ENCODE measurements around the gene DHRS3. TPM values are rescaled to one million over a fixed set of nuclear protein-coding genes. Genes with fewer than 3 reads are reported as not detected.

Gene DHRS3
- total RNA-seq, 2 experiments from 2014 or later, result 45.5 to 45.7 TPM

DNA sequence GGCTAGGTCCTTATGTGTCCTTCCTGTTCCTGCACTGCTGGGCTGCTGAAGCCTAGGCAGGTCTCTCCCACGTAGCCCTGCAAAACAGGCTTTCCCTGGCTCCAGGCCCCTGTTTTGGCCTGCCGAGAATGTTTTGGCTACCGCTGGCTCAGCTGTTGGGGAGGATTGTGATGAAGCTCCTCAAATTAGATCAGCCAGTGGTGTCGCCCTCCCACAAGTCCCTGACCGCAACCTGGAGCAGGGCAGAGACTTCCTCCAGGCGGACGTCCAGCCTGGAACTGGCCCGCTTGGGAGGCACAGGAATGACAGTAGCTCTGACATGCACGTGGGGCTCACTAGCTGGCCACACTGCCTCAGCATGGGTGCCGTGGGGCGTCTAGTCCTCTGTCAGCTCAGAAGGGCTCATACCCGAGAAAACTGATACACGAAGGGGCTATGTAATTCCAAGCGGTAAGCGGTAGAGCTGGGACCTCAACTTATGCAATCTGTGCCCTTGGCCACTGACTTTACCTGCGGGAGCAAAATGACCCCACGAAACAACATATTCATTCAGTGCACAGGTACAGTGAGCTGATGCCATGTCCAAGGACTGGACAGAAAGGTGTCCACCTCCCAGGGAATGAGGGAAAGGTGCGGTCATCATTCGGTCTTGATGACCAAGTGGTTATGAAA, 26.6 kb downstream of the DHRS3 start:
- Mint-ChIP-seq H3K36me3 (ENCODE audit: low read depth) (peaks cover 10% of the 10 kb centered on the region), H3K4me1 (ENCODE audit: low read depth) (peaks cover 31% of the 10 kb centered on the region), H3K9me3 (no peaks in the 10 kb centered on the region), H3K27ac (no peak overlapping the region), H3K4me3 (no peak overlapping the region), H3K27me3 (ENCODE audit: low read depth) (no peaks in the 10 kb centered on the region)
- intact Hi-C loops (cut with micrococcal nuclease), result no loop called here
- CTCF ChIA-PET, result interaction anchor here (0.6 to 1.6 kb wide), 3 partner anchors 10 to 74 kb away, joined by 3 to 4 read pairs (median 3); no protein-coding TSS in a partner anchor
- DNase-seq, result no peak

DNA sequence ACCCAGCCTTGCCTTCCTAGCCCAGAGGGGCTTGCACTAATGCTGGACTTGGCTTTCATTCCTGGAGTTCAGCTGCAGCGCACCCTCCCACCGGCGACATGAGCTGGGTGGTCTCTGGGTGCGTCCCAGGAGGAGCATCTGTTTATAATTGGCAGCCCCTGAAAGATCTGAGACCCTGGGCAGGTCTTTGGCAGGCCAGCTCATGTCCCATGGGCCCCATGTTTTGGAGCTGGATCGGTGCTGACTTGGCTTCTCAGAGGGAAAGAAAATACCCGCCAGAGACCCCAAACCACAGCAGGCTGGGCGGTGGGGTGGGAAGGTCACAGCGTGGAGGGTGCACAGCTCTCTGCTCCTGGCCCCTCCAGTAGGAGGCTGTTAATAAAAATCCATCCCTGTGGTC, 29.3 kb downstream of the DHRS3 start:
- Mint-ChIP-seq H3K27me3 (ENCODE audit: low read depth) (no peaks in the 10 kb centered on the region), H3K36me3 (ENCODE audit: low read depth) (peaks cover 8% of the 10 kb centered on the region), H3K9me3 (no peaks in the 10 kb centered on the region), H3K4me3 (no peak overlapping the region), H3K27ac (no peak overlapping the region), H3K4me1 (ENCODE audit: low read depth) (peaks cover 17% of the 10 kb centered on the region)
- DNase-seq, result no peak
- intact Hi-C loops (cut with micrococcal nuclease), result no loop called here
- CTCF ChIA-PET, result no interaction called here

DNA sequence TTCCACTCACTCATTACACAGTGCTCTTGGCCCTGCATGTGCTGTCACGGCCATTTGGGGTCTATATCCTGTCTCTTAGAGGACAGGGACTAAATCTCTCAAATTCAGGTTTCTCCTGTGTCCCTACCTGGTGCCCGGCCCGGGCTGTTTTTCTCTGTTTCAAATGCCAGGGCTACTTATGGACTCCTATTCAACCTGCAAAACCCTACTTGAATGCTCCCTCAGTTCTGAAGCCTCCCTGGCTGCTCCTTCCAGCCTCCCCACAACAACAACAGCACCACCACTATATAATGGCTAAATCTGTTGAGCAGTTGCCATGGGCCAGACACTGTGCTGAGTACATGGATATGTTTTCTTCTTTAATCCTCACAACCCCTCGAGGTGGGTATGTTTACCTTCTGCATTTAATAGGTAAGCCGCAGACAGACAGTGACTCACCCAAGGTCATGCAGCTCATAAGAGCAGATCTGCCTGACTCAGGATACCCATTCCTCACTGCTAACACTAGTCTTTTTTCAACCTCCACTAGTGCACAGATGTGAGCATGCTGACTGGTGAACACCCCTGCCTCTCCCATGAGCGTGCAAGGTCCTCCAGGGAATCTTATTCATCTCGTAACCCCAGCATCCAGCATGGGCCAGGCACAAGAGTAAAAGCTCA, 29.9 kb downstream of the DHRS3 start:
- no peak for DNase-seq
- Mint-ChIP-seq H3K4me3 (no peak overlapping the region), H3K27ac (no peak overlapping the region), H3K4me1 (ENCODE audit: low read depth) (peaks cover 17% of the 10 kb centered on the region), H3K36me3 (ENCODE audit: low read depth) (peaks cover 8% of the 10 kb centered on the region), H3K9me3 (no peaks in the 10 kb centered on the region), H3K27me3 (ENCODE audit: low read depth) (no peaks in the 10 kb centered on the region)
- intact Hi-C loops (cut with micrococcal nuclease), result no loop called here
- CTCF ChIA-PET, result no interaction called here

GRCh38 chr1:12585951-12586942, 31.8 kb downstream of the DHRS3 start:
- no peak for DNase-seq
- CTCF ChIA-PET, result interaction anchor here (0.6 to 0.9 kb wide), 2 partner anchors 12 to 24 kb away, joined by 3 to 4 read pairs; no protein-coding TSS in a partner anchor
- no peak overlapping the region for H3K27ac Mint-ChIP-seq
- peaks cover 11% of the 10 kb centered on the region for H3K36me3 Mint-ChIP-seq (ENCODE audit: low read depth)
- intact Hi-C loops (cut with micrococcal nuclease), result no loop called here
- H3K4me3 Mint-ChIP-seq, result no peak overlapping the region
- H3K9me3 Mint-ChIP-seq, result no peaks in the 10 kb centered on the region
- H3K27me3 Mint-ChIP-seq (ENCODE audit: low read depth), result no peaks in the 10 kb centered on the region
- H3K4me1 Mint-ChIP-seq (ENCODE audit: low read depth), result peaks cover 16% of the 10 kb centered on the region

DNA sequence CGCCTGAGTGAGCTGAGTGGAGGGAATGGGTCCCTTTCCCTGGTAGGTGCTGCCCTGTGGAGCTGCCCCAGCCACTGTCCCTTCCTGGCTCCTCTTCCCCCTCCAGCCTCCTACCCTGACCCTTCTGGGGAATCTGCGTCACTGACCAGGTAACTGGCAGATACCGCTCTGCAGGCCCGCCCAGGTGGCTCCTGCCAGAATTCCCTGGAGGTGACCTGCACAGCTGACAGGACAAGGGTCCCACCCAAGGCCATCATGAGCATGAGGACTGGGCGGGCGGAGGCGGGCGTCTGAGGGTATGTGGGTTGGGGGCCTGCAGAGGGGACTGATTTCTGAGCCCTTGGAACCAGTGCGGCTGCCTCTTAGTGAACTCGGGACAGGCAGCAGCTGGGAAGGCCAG, 32.5 kb downstream of the DHRS3 start:
- Mint-ChIP-seq H3K27me3 (ENCODE audit: low read depth) (no peaks in the 10 kb centered on the region), H3K4me3 (no peak overlapping the region), H3K36me3 (ENCODE audit: low read depth) (peaks cover 10% of the 10 kb centered on the region), H3K4me1 (ENCODE audit: low read depth) (peaks cover 14% of the 10 kb centered on the region), H3K27ac (no peak overlapping the region), H3K9me3 (no peaks in the 10 kb centered on the region)
- no peak for DNase-seq
- intact Hi-C loops (cut with micrococcal nuclease), result no loop called here
- CTCF ChIA-PET, result interaction anchor here (0.9 kb wide), 1 partner anchor 13 kb away, joined by 3 read pairs; no protein-coding TSS in a partner anchor

DNA sequence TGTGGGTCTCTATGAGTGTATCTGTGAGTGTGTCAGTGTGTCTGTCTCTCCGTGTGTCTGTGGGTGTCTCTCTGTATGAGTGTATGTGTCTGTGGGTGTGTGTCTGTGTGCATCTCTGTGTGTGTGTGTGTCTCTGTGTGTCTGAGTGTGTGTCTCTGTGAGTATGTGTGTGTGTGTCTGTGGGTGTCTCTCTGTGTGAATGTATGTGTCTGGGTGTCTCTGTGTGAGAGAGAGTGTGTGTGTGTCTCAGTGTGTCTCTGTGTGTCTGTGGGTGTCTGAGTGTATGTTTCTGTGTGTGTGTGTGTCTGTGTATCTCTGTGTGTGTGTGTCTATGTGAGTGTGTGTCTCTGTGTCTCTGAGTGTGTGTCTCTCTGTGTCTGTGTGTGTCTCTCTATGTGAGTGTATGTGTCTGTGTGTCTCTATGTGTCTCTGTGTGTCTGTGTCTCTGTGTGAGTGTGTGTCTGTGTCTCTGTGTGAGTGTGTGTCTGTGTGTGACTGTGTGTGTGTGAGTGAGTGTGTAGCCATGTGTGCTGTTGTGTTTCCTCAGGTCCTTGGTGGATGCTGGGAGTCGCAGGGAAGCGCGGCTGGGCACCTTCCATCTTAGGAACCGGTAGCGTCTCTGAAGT, 33.0 kb downstream of the DHRS3 start:
- no peak for DNase-seq
- no peak overlapping the region for H3K27ac Mint-ChIP-seq
- H3K4me1 Mint-ChIP-seq (ENCODE audit: low read depth), result peaks cover 14% of the 10 kb centered on the region
- intact Hi-C loops (cut with micrococcal nuclease), result no loop called here
- peaks cover 12% of the 10 kb centered on the region for H3K36me3 Mint-ChIP-seq (ENCODE audit: low read depth)
- no peak overlapping the region for H3K4me3 Mint-ChIP-seq
- H3K9me3 Mint-ChIP-seq, result no peaks in the 10 kb centered on the region
- CTCF ChIA-PET, result no interaction called here
- no peaks in the 10 kb centered on the region for H3K27me3 Mint-ChIP-seq (ENCODE audit: low read depth)

DNA sequence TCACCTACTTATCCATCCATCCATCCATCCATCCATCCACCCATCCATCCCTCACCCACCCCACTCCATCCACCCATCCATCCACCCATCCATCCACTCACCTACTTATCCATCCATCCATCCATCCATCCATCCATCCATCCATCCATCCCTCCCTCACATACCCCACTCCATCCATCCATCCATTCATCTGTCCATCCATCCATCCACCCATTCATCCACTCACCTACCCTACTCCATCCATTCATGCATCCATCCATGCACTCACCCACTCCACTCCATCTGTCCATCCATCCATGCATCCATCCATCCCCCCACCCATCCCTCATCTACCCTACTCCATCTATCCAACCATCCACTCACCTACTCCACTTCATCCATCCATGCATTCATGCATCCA, 34.5 kb downstream of the DHRS3 start:
- intact Hi-C loops (cut with micrococcal nuclease), result no loop called here
- DNase-seq, result no peak
- H3K4me1 Mint-ChIP-seq (ENCODE audit: low read depth), result peaks cover 12% of the 10 kb centered on the region
- H3K36me3 Mint-ChIP-seq (ENCODE audit: low read depth), result peaks cover 16% of the 10 kb centered on the region
- H3K4me3 Mint-ChIP-seq, result no peak overlapping the region
- CTCF ChIA-PET, result no interaction called here
- no peak overlapping the region for H3K27ac Mint-ChIP-seq
- no peaks in the 10 kb centered on the region for H3K27me3 Mint-ChIP-seq (ENCODE audit: low read depth)
- no peaks in the 10 kb centered on the region for H3K9me3 Mint-ChIP-seq

DNA sequence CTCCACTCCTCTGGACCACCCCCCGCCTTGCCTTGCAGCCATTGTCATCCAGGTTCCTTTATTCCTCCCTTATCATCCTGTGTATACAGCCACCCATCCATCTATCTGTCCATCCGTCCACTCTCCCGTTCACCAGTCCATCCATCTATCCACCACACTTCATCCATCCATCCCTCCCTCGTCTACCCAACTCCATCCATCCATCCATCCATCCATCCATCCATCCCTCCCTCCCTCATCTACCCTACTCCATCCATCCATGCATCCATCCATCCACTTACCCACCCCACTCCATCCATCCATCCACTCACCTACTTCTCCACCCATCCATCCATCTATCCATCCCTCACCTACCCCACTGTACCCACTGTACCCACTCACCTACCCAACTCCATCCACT, 35.4 kb downstream of the DHRS3 start:
- no peaks in the 10 kb centered on the region for H3K27me3 Mint-ChIP-seq (ENCODE audit: low read depth)
- peaks cover 10% of the 10 kb centered on the region for H3K36me3 Mint-ChIP-seq (ENCODE audit: low read depth)
- no peak overlapping the region for H3K27ac Mint-ChIP-seq
- intact Hi-C loops (cut with micrococcal nuclease), result no loop called here
- H3K9me3 Mint-ChIP-seq, result no peaks in the 10 kb centered on the region
- peaks cover 4% of the 10 kb centered on the region for H3K4me1 Mint-ChIP-seq (ENCODE audit: low read depth)
- H3K4me3 Mint-ChIP-seq, result no peak overlapping the region
- CTCF ChIA-PET, result no interaction called here
- DNase-seq, result no peak

GRCh38 chr1:12581179-12581578, 36.8 kb downstream of the DHRS3 start:
- CTCF ChIA-PET, result no interaction called here
- H3K9me3 Mint-ChIP-seq, result no peaks in the 10 kb centered on the region
- no peaks in the 10 kb centered on the region for H3K27me3 Mint-ChIP-seq (ENCODE audit: low read depth)
- H3K4me1 Mint-ChIP-seq (ENCODE audit: low read depth), result no peaks in the 10 kb centered on the region
- intact Hi-C loops (cut with micrococcal nuclease), result no loop called here
- no peak for DNase-seq
- H3K27ac Mint-ChIP-seq, result no peak overlapping the region
- H3K36me3 Mint-ChIP-seq (ENCODE audit: low read depth), result peaks cover 11% of the 10 kb centered on the region
- no peak overlapping the region for H3K4me3 Mint-ChIP-seq

- no peaks in the 10 kb centered on the region for H3K9me3 Mint-ChIP-seq
- DNase-seq, result no peak
- peaks cover 11% of the 10 kb centered on the region for H3K36me3 Mint-ChIP-seq (ENCODE audit: low read depth)
- no peak overlapping the region for H3K27ac Mint-ChIP-seq
- no peak overlapping the region for H3K4me3 Mint-ChIP-seq
- intact Hi-C loops (cut with micrococcal nuclease), result no loop called here
- H3K27me3 Mint-ChIP-seq (ENCODE audit: low read depth), result no peaks in the 10 kb centered on the region
- H3K4me1 Mint-ChIP-seq (ENCODE audit: low read depth), result no peaks in the 10 kb centered on the region
- CTCF ChIA-PET, result no interaction called here
Observed at GRCh38 chr1:12580054-12580887, 37.7 kb downstream of the DHRS3 start.

GRCh38 chr1:12578860-12579422, 39.1 kb downstream of the DHRS3 start:
- no peaks in the 10 kb centered on the region for H3K27me3 Mint-ChIP-seq (ENCODE audit: low read depth)
- no peak for DNase-seq
- CTCF ChIA-PET, result no interaction called here
- H3K27ac Mint-ChIP-seq, result no peak overlapping the region
- intact Hi-C loops (cut with micrococcal nuclease), result no loop called here
- no peaks in the 10 kb centered on the region for H3K9me3 Mint-ChIP-seq
- H3K4me1 Mint-ChIP-seq (ENCODE audit: low read depth), result no peaks in the 10 kb centered on the region
- no peak overlapping the region for H3K4me3 Mint-ChIP-seq
- peaks cover 11% of the 10 kb centered on the region for H3K36me3 Mint-ChIP-seq (ENCODE audit: low read depth)
